Lower leg skin (tissue), 3 donors: Measurements from ENCODE around the gene COA8.

ENCODE experiments used
- CTCF ChIP-seq, 3 donors: fragments of 450-650 bp; IDR thresholded peaks; one replicate each; pipeline ENCODE4 v1.5.1; 2016; ENCODE audit warnings: antibody characterized with exemption in 3 of 3, mild to moderate bottlenecking in 3 of 3, moderate library complexity in 2 of 3
- POLR2A ChIP-seq, 2 donors: fragments of 450-650 bp; IDR thresholded peaks; one replicate each; pipeline ENCODE4 v1.6.1; 2016 to 2017; ENCODE audit warnings: antibody characterized with exemption in 2 of 2, mild to moderate bottlenecking in 1 of 2, moderate library complexity in 1 of 2

GRCh38 chr14:103623883-103624482, 61.2 kb downstream of the COA8 start:
- no peak for TF ChIP-seq POLR2A (IDR thresholded peaks at IDR 0.05)
- TF ChIP-seq CTCF (IDR thresholded peaks at IDR 0.05), result no peak
